ENCODE data around the gene ARHGEF17. TPM values are rescaled to one million over a fixed set of nuclear protein-coding genes. Genes with fewer than 3 reads are reported as not detected.

The ARHGEF17 gene
- total RNA-seq, 4 donors from 2014 or later, result 3.2 to 33.8 (median 17.4) TPM

DNA sequence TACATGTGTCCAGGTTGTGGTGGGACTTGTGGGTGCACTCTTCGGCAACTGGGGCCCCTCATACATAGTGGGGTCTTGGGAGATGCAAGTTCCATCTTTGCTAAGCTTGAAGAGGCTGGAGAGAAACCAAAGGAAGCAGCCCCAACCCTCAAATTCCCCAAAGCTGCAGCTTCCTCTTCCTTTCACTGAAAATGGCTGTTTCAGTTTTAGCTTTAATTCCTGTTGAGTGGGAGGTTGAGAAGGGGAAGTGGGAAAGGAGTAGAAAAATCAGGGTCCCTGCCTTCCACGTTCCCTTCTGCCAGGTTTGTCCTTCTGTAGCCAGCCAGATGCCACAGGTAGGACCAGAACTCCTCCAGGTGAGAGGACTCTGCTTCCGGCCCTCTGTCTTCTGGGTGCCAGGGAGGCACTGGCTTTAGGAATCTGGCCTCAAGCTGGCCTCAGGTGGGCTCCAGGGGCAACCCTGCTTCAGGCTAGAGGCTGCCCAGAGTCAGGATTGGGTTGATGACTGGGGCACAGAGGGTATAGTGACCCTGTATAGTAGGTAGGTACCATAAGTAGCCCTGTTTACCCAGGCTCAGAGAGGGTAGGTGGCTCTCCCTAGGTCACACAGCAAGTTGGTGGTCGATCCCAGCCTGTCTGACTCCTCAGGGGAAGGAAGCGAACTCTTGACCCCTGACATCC lies 19.7 kb upstream of the ARHGEF17 start:
- no peak overlapping the region for H3K4me3 ChIP-seq
- H3K36me3 ChIP-seq, result no peaks in the 10 kb centered on the region
- H3K9me3 ChIP-seq, result no peaks in the 10 kb centered on the region
- peaks cover 0 to 16% (median 13%) of the 10 kb centered on the region in 4 donors for H3K4me1 ChIP-seq
- peak overlapping the region; percentile 43 to 72 (median 58) for H3K27ac ChIP-seq
- no peak for TF ChIP-seq POLR2A (IDR thresholded peaks at IDR 0.05)
- DNase-seq, result no peak
- no peaks in the 10 kb centered on the region for H3K27me3 ChIP-seq

DNA sequence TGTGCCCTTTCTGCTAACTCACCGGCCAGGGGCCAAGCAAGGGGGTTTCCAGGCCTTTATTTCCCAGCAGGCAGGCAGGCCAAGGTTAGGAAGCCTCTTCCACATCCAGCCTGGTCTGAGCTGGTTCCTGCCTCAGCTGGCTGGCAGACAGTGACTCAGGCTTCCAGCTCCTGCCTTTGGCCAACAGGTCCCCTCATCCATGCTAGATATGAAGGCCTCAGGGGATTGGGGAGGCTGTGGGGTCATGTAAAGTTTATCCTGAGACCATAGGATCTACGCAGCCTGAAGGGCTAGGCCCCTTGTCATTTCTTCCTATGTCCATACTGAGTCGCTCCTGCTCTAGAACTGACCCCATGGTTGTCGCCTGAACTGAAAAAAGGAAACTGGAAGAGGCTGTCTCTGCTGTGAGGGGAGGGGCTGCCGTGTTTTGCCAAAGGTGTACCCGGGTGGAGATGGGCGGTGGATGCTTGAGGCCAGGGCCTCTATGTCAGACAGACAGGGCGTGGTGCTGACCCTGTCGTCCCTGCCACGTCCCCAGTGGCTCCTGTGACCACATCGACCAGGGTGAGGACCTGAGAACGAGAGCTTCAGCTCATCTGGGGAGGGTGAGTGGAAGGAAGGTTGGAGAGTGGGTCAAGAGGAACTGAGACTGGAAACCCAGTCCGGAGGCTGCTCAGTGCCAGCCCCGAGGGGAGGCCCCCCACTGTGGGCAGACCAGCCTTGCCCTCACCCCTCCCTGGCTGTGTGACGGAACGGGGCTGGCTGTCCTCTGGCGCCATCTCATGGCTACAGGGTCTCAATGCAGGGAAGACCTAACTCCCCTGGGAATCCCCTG lies 19.0 kb upstream of the ARHGEF17 start:
- TF ChIP-seq, protein P1, sequence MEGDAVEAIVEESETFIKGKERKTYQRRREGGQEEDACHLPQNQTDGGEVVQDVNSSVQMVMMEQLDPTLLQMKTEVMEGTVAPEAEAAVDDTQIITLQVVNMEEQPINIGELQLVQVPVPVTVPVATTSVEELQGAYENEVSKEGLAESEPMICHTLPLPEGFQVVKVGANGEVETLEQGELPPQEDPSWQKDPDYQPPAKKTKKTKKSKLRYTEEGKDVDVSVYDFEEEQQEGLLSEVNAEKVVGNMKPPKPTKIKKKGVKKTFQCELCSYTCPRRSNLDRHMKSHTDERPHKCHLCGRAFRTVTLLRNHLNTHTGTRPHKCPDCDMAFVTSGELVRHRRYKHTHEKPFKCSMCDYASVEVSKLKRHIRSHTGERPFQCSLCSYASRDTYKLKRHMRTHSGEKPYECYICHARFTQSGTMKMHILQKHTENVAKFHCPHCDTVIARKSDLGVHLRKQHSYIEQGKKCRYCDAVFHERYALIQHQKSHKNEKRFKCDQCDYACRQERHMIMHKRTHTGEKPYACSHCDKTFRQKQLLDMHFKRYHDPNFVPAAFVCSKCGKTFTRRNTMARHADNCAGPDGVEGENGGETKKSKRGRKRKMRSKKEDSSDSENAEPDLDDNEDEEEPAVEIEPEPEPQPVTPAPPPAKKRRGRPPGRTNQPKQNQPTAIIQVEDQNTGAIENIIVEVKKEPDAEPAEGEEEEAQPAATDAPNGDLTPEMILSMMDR (IDR thresholded peaks at IDR 0.05), result peak; percentile 81 to 95 (median 89)
- peak in 1 of 2 donors; percentile 9 for TF ChIP-seq POLR2A (IDR thresholded peaks at IDR 0.05)
- Histone ChIP-seq H3K36me3 (no peaks in the 10 kb centered on the region), H3K27ac (peak overlapping the region; percentile 43 to 72 (median 58)), H3K4me3 (peak overlapping the region; percentile 17 to 33 (median 30)), H3K27me3 (no peaks in the 10 kb centered on the region), H3K4me1 (peaks cover 0 to 16% (median 13%) of the 10 kb centered on the region in 4 donors), H3K9me3 (no peaks in the 10 kb centered on the region)
- peak; percentile 70 to 89 (median 77) for DNase-seq

DNA sequence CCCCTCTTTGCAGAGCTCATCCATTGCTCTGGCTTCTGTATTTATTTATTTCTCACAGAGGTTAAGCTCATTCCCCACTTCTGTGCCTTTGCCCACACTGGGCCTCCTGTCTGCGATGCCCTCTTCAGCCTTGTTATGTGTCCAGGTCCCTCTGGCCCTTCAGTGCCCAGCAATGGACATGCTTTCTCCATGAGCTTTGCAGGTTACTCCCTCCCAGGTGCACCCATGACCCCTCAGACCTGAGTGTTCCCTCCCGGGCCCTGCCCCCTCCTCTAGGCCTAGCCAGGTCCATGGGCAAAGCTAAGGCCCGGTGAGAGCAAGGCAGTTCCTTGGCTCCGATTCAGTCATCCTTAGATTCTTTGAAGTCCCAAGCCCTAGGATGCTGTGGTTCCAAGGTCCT lies 17.5 kb upstream of the ARHGEF17 start:
- no peak for DNase-seq
- Histone ChIP-seq H3K27ac (no peak overlapping the region), H3K4me3 (no peak overlapping the region), H3K4me1 (peaks cover 0 to 16% (median 13%) of the 10 kb centered on the region in 4 donors), H3K36me3 (no peaks in the 10 kb centered on the region), H3K27me3 (no peaks in the 10 kb centered on the region), H3K9me3 (no peaks in the 10 kb centered on the region)
- TF ChIP-seq, protein P1 (IDR thresholded peaks at IDR 0.05), result no peak
- TF ChIP-seq POLR2A (IDR thresholded peaks at IDR 0.05), result no peak

DNA sequence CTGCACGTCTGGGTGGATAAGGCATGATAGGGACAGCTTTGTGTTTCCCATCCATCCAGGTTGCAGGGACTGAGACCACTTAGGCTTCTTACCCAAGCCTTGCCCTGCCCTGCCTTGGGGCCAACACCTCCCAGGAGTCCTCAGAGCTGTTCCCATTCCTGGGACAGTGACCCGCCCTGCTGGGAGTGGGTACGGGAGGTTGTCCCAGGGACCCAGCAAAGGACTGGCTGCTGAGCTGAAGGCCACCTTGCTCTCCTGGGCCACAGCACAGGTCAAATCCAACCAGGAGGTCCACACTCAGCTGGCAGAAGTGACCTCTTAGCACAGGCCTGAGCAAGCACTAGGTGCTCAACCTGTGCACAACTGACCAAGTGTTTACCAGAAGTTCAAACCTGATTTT lies 16.9 kb upstream of the ARHGEF17 start:
- Histone ChIP-seq H3K4me1 (peaks cover 0 to 16% (median 13%) of the 10 kb centered on the region in 4 donors), H3K4me3 (no peak overlapping the region), H3K36me3 (no peaks in the 10 kb centered on the region), H3K27ac (no peak overlapping the region), H3K9me3 (no peaks in the 10 kb centered on the region), H3K27me3 (no peaks in the 10 kb centered on the region)
- no peak for TF ChIP-seq POLR2A (IDR thresholded peaks at IDR 0.05)
- TF ChIP-seq, protein P1 (IDR thresholded peaks at IDR 0.05), result no peak
- no peak for DNase-seq

DNA sequence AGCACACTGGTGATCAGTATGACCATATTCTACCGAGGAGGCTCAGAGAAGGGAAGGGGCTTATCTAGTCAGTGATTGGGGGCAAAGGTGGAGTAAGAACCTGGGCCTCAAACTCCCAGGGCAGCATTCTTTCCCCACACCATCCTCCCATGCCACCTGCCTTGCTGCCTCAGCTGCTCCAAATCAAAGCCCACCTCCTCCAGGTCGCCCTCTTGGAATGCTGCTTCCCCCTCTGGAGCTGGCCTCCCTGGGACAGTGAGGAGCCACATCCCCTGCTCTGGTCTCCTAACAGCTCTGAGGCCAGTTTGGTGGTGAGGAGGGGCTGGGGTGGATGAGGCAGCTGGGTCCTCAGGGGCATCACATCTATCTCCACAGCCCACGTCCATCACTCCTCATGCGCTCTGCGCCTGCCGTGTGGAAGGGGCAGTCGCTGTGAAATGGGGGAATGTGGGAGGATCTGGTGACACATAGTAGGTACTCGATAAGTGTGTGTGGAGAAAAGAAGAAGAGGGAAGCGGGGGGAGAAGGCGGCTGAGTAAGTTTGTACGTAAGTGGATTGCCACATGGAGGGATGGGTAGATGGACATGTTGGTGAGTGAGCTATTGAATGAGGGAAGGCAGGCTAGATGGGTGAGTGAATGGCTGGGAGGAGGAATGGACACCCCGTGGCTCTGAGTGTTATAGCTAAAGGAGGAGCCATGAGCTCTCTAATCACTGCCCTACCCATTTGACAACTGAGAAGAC lies 16.1 kb upstream of the ARHGEF17 start:
- H3K27me3 ChIP-seq, result no peaks in the 10 kb centered on the region
- H3K9me3 ChIP-seq, result no peaks in the 10 kb centered on the region
- DNase-seq, result no peak
- peaks cover 0 to 16% (median 13%) of the 10 kb centered on the region in 4 donors for H3K4me1 ChIP-seq
- TF ChIP-seq POLR2A (IDR thresholded peaks at IDR 0.05), result no peak
- TF ChIP-seq, protein P1 (IDR thresholded peaks at IDR 0.05), result no peak
- H3K27ac ChIP-seq, result no peak overlapping the region
- H3K4me3 ChIP-seq, result no peak overlapping the region
- H3K36me3 ChIP-seq, result no peaks in the 10 kb centered on the region

All from Peyer's patch (tissue), 4 donors.